Placental pericyte (primary cell): ENCODE data around the gene ZSCAN5C. TPM values are rescaled to one million over a fixed set of nuclear protein-coding genes. Genes with fewer than 3 reads are reported as not detected.

Experiments used
- total RNA-seq: library from RNA; depleted of rRNA; stranded (reverse); fragments of >200 nt; gene quantifications from 2 replicates; pipeline ENCODE4 v1.2.3, GENCODE V29; 2012

ZSCAN5C gene, protein sequence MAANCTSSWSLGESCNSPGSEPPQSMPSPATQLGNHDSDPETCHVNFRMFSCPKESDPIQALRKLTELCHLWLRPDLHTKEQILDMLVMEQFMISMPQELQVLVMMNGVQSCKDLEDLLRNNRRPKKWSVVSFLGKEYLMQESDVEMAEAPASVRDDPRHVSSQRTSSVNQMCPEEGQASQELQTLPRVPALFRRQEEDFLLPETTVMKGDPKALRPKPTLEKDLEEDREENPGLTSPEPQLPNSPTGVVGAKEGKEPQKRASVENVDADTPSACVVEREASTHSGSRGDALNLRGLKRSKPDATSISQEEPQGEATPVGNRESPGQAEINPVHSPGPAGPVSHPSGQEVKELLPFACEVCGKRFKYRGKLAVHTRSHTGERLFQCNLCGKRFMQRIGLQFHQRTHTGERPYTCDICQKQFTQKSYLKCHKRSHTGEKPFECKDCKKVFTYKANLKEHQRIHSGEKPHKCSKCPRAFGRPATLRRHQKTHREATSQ
- total RNA-seq: not detected in 2 replicates

DNA sequence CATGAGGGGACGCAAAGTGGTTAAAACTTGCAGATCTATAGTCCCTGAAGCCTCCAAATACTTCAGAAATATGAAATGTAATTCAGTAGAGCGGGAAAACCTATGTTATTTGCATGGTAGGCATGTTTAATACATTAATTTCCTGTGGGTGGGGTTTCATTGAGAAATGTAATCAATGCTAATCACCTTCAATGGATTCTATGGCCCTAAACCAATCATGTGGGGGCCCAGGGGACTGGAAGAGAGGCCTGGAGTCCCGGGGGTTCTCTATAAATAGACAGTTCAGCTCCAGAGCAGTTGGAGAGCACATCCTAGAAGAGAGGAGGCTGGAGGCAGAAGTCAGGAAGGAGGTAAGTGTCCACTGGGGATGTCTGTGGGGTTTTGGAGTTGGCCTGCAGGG lies at the start of gene ZSCAN5C:
TSS of gene ZSCAN5C (plus strand) at position 301 of the 400 bp plus-strand sequence. CDS start 3,641 bp downstream, outside the sequence.

DNA sequence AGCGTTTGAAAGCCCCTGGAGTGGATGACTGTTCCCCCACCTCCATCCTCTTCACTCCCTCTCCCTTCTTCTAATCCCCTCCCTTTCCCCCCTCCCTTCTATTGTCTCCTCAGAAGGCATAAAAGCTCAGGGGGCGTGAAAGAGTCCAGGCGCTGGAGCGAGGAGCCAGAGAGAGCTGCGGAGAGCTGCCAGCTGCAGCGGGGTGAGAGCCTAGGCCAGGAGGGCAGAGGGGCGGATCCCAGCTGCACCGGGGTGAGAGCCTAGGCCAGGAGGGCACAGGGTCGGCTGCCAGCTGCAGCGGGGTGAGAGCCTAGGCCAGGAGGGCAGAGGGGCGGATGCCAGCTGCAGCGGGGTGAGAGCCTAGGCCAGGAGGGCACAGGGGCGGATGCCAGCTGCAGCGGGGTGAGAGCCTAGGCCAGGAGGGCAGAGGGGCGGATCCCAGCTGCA lies 26.2 kb upstream of the ZSCAN5C start, which contains the start of gene GALP:
TSS of gene GALP (plus strand) at position 148 of the 447 bp plus-strand sequence. CDS start 1,101 bp downstream, outside the sequence.

GRCh38 chr19:56197646-56198045 lies 4.4 kb upstream of the ZSCAN5C start, which contains the start of gene ZSCAN5B:
Gene ZSCAN5B, minus strand, starts transcription at chr19:56197783. Its CDS starts 4,731 bp downstream, at chr19:56193052.

Other genes starting within 250 kb of the ZSCAN5C start
- not detected in 2 replicates for gene NLRP5, start 215.5 kb upstream of the ZSCAN5C start, total RNA-seq
- gene ZNF787, start 81.0 kb upstream of the ZSCAN5C start, total RNA-seq: 17.5 and 37.5 TPM in 2 replicates
- gene ZNF444, start 61.0 kb upstream of the ZSCAN5C start, total RNA-seq: 13.1 and 16.9 TPM in 2 replicates
- gene GALP, start 26.3 kb upstream of the ZSCAN5C start, total RNA-seq: not detected in 2 replicates
- not detected in 2 replicates for gene ZSCAN5B, start 4.5 kb upstream of the ZSCAN5C start, total RNA-seq
- gene EDDM13, start 70.5 kb downstream of the ZSCAN5C start, total RNA-seq: not detected in 2 replicates
- gene ZSCAN5A, start 112.6 kb downstream of the ZSCAN5C start, total RNA-seq: 8.0 and 9.2 TPM in 2 replicates
- 1.1 and 2.2 TPM in 2 replicates for gene ZNF582, start 191.3 kb downstream of the ZSCAN5C start, total RNA-seq
- 7.7 and 9.4 TPM in 2 replicates for gene ZNF583, start 202.1 kb downstream of the ZSCAN5C start, total RNA-seq